H9 (cell line): ENCODE measurements around the gene APBB2. TPM values are rescaled to one million over a fixed set of nuclear protein-coding genes. Genes with fewer than 3 reads are reported as not detected.

Experiments
- DNase-seq: peaks from one replicate; pipeline ENCODE4 v3.0.0-alpha.2; 2017
- H2AFZ ChIP-seq: one replicate; pipeline ENCODE4 v1.6.1; 2013; ENCODE audit warnings: mild to moderate bottlenecking, low read length, control low read depth, moderate library complexity
- H2AK5ac ChIP-seq: 2 replicates; pipeline ENCODE4 v1.6.1; 2013; ENCODE audit warnings: low read length, control low read depth, mixed read lengths; ENCODE audit not compliant: insufficient read length
- H2BK120ac ChIP-seq: one replicate; pipeline ENCODE4 v1.6.1; 2013; ENCODE audit warnings: low read depth, mild to moderate bottlenecking, low read length, control low read depth, inconsistent platforms; ENCODE audit not compliant: poor library complexity, severe bottlenecking
- H2BK12ac ChIP-seq: 2 replicates; pipeline ENCODE4 v1.6.1; 2013; ENCODE audit warnings: low read length, control low read depth, mixed read lengths, low read depth; ENCODE audit not compliant: insufficient read length
- H2BK15ac ChIP-seq: 2 replicates; pipeline ENCODE4 v1.6.1; 2013; ENCODE audit warnings: low read depth, low read length, control low read depth
- H2BK20ac ChIP-seq: one replicate; pipeline ENCODE4 v1.6.1; 2013; ENCODE audit warnings: low read depth, mild to moderate bottlenecking, low read length, control low read depth, inconsistent platforms; ENCODE audit not compliant: poor library complexity, severe bottlenecking
- H2BK5ac ChIP-seq: 2 replicates; pipeline ENCODE4 v1.6.1; 2013; ENCODE audit warnings: low read length, control low read depth, mixed read lengths; ENCODE audit not compliant: insufficient read length
- H3K14ac ChIP-seq: 2 replicates; pipeline ENCODE4 v1.6.1; 2013; ENCODE audit warnings: low read length, control low read depth; ENCODE audit not compliant: insufficient read depth
- H3K18ac ChIP-seq: 2 replicates; pipeline ENCODE4 v1.6.1; 2013; ENCODE audit warnings: low read depth, mild to moderate bottlenecking, mixed read lengths, low read length, control low read depth; ENCODE audit not compliant: insufficient read length
- H3K23ac ChIP-seq: 2 replicates; pipeline ENCODE4 v1.6.1; 2013; ENCODE audit warnings: low read length, control low read depth, mixed read lengths, low read depth; ENCODE audit not compliant: insufficient read length
- H3K23me2 ChIP-seq: 2 replicates; pipeline ENCODE4 v1.6.1; 2013; ENCODE audit warnings: low read depth, mild to moderate bottlenecking, mixed read lengths, low read length, control low read depth; ENCODE audit not compliant: insufficient read length, poor library complexity, severe bottlenecking
- H3K27ac ChIP-seq: 2 replicates; pipeline ENCODE4 v1.5.1; 2013; ENCODE audit warnings: low read length, control low read depth, mixed read lengths, low read depth; ENCODE audit not compliant: insufficient read length
- H3K27me3 ChIP-seq: 2 replicates; pipeline ENCODE4 v1.6.1; 2013; ENCODE audit warnings: low read length, control low read depth, inconsistent platforms; ENCODE audit not compliant: insufficient read depth
- H3K4ac ChIP-seq: 2 replicates; pipeline ENCODE4 v1.6.1; 2013; ENCODE audit warnings: low read depth, mild to moderate bottlenecking, control low read depth, inconsistent platforms, low read length, moderate library complexity
- H3K4me1 ChIP-seq: 2 replicates; pipeline ENCODE4 v1.6.1; 2013; ENCODE audit warnings: low read length, control low read depth, inconsistent platforms; ENCODE audit not compliant: insufficient read depth
- H3K4me2 ChIP-seq: 2 replicates; pipeline ENCODE4 v1.6.1; 2013; ENCODE audit warnings: low read length, control low read depth, mixed read lengths; ENCODE audit not compliant: insufficient read length, insufficient read depth
- H3K56ac ChIP-seq: 2 replicates; pipeline ENCODE4 v1.6.1; 2013; ENCODE audit warnings: low read depth, mild to moderate bottlenecking, mixed read lengths, low read length, control low read depth; ENCODE audit not compliant: insufficient read length
- H3K79me1 ChIP-seq: 2 replicates; pipeline ENCODE4 v1.6.1; 2013; ENCODE audit warnings: low read depth, mild to moderate bottlenecking, moderate library complexity, low read length, control low read depth, inconsistent platforms; ENCODE audit not compliant: insufficient read depth, poor library complexity, severe bottlenecking
- H3K79me2 ChIP-seq: 2 replicates; pipeline ENCODE4 v1.6.1; 2013; ENCODE audit warnings: low read length, control low read depth, inconsistent platforms; ENCODE audit not compliant: insufficient read depth
- H3K9ac ChIP-seq: 2 replicates; pipeline ENCODE4 v1.6.1; 2013; ENCODE audit warnings: low read length, control low read depth, mixed read lengths; ENCODE audit not compliant: insufficient read length; ENCODE audit errors: extremely low read depth
- H3K9me3 ChIP-seq: one replicate; pipeline ENCODE4 v1.6.1; 2013; ENCODE audit warnings: low read depth, low read length, inconsistent platforms; ENCODE audit not compliant: control insufficient read depth
- H3T11ph ChIP-seq: one replicate; pipeline ENCODE4 v1.6.1; 2013; ENCODE audit warnings: mild to moderate bottlenecking, low read length, control low read depth, inconsistent platforms
- H4K20me1 ChIP-seq: one replicate; pipeline ENCODE4 v1.6.1; 2013; ENCODE audit not compliant: control insufficient read depth, insufficient read length, insufficient read depth
- H4K5ac ChIP-seq: 2 replicates; pipeline ENCODE4 v1.6.1; 2013; ENCODE audit warnings: low read depth, mild to moderate bottlenecking, mixed read lengths, low read length, control low read depth; ENCODE audit not compliant: insufficient read length
- H4K8ac ChIP-seq: replicated peaks from 2 replicates; pipeline ENCODE4 v1.6.1; 2013; ENCODE audit warnings: low read length, control low read depth, mixed read lengths, low read depth; ENCODE audit not compliant: insufficient read length
- H4K91ac ChIP-seq: 2 replicates; pipeline ENCODE4 v1.6.1; 2013; ENCODE audit warnings: low read depth, mild to moderate bottlenecking, moderate library complexity, mixed read lengths, low read length, control low read depth; ENCODE audit not compliant: insufficient read length
- H3K27ac Mint-ChIP-seq, 3 experiments: 2 replicates in 2 of 3; 3 replicates in 1 of 3; pipeline ENCODE4 v1.8.0; 2020 to 2021; ENCODE audit warnings: mixed read lengths in 3 of 3, mild to moderate bottlenecking in 1 of 3, moderate library complexity in 1 of 3
- H3K27me3 Mint-ChIP-seq: 2 replicates; pipeline ENCODE4 v1.8.0; 2021; ENCODE audit warnings: low read depth, mild to moderate bottlenecking, moderate library complexity, mixed read lengths
- H3K36me3 Mint-ChIP-seq, 3 experiments: 2 replicates in 2 of 3; 3 replicates in 1 of 3; pipeline ENCODE4 v1.8.0; 2020 to 2021; ENCODE audit warnings: low read depth in 3 of 3, mixed read lengths in 3 of 3; ENCODE audit not compliant: insufficient read depth in 1 of 3
- H3K4me1 Mint-ChIP-seq, 2 experiments: 2 replicates each; pipeline ENCODE4 v1.8.0; 2020; ENCODE audit warnings: mixed read lengths in 2 of 2
- H3K4me3 Mint-ChIP-seq, 2 experiments: 2 replicates in 1 of 2; 3 replicates in 1 of 2; pipeline ENCODE4 v1.8.0; 2020 to 2021; ENCODE audit warnings: mild to moderate bottlenecking in 2 of 2, mixed read lengths in 2 of 2, moderate library complexity in 1 of 2
- H3K9me3 Mint-ChIP-seq, 2 experiments: 2 replicates in 1 of 2; 3 replicates in 1 of 2; pipeline ENCODE4 v1.8.0; 2020; ENCODE audit warnings: mild to moderate bottlenecking in 2 of 2, mixed read lengths in 2 of 2, moderate library complexity in 1 of 2
- CTCF ChIP-seq: fragments of 200-600 bp; sonication (generic); conservative IDR thresholded peaks from 3 replicates; pipeline ENCODE4 v1.8.0; 2021; ENCODE audit warnings: antibody characterized with exemption, mild to moderate bottlenecking
- WGBS: extraction: QIAGEN DNeasy Blood & Tissue Kit; methylation state at CpG from one replicate; pipeline ENCODE4 v1.1.7; 2013; ENCODE audit warnings: missing lambda C conversion rate, low lambda C conversion rate, mixed read lengths; ENCODE audit not compliant: insufficient read length; ENCODE audit errors: extremely low coverage; 5-methylcytosine and 5-hydroxymethylcytosine counted together
- total RNA-seq: library from RNA; stranded (reverse); gene quantifications from 2 replicates; pipeline ENCODE4 v1.2.1, GENCODE V29; 2021

The APBB2 gene
- total RNA-seq, 1 experiment from 2014 or later: 39.6 TPM

- no peak overlapping the region for H3K56ac ChIP-seq
- Mint-ChIP-seq H3K9me3 (no peaks in the 10 kb centered on the region), H3K27ac (no peak overlapping the region), H3K4me3 (no peak overlapping the region), H3K36me3 (peaks cover 0 to 3% (median 1%) of the 10 kb centered on the region in 3 experiments; a peak in 2 of 7 replicates), H3K27me3 (no peaks in the 10 kb centered on the region; the same call in 1 of the 2 replicates), H3K4me1 (peaks cover 12 to 15% of the 10 kb centered on the region in 2 experiments)
- no CpG with 5 or more reads among the region's 6 CpGs for WGBS
- H3K4me1 ChIP-seq: no peaks in the 10 kb centered on the region
- H3K27me3 ChIP-seq: no peaks in the 10 kb centered on the region
- no peak overlapping the region for H2AK5ac ChIP-seq
- no peak overlapping the region for H2BK15ac ChIP-seq
- H4K20me1 ChIP-seq: no peaks in the 10 kb centered on the region
- no peak for DNase-seq
- H2BK20ac ChIP-seq: no peak overlapping the region
- H3K18ac ChIP-seq: no peak overlapping the region
- no peak overlapping the region for H2BK120ac ChIP-seq
- H4K5ac ChIP-seq: no peak overlapping the region
- H2BK12ac ChIP-seq: no peak overlapping the region
- H2BK5ac ChIP-seq: no peak overlapping the region
- no peak overlapping the region for H3T11ph ChIP-seq
- no peak overlapping the region for H3K9ac ChIP-seq
- H3K4me2 ChIP-seq: no peak overlapping the region
- H3K23me2 ChIP-seq: no peaks in the 10 kb centered on the region
- H3K79me2 ChIP-seq: no peaks in the 10 kb centered on the region
- no peak overlapping the region for H3K23ac ChIP-seq
- no peak overlapping the region for H3K27ac ChIP-seq
- no peaks in the 10 kb centered on the region for H3K79me1 ChIP-seq
- no peak overlapping the region for H2AFZ ChIP-seq
- no peak overlapping the region for H3K14ac ChIP-seq
- H3K9me3 ChIP-seq: no peaks in the 10 kb centered on the region
- H3K4ac ChIP-seq: no peak overlapping the region
- no peak overlapping the region for H4K91ac ChIP-seq
- H4K8ac ChIP-seq: no peak overlapping the region
- no peak for TF ChIP-seq CTCF
These were observed 337.3 kb downstream of the APBB2 start for GRCh38 chr4:40877081-40877480.
